ELR (cell line): ENCODE results near the gene ABCB8.
"Not testable (repeated sequence)": the region's sequence is repeated elsewhere in the genome, so short reads cannot be mapped to it uniquely, and the experiment has no call there.

Experiments
- DNase-seq: peaks from one replicate; pipeline ENCODE4 v3.0.0-alpha.2; 2015; ENCODE audit warnings: low read depth

The ABCB8 gene

GRCh38 chr7:151014950-151015349, 13.3 kb upstream of the ABCB8 start:
- peak; percentile 36 for DNase-seq

DNA sequence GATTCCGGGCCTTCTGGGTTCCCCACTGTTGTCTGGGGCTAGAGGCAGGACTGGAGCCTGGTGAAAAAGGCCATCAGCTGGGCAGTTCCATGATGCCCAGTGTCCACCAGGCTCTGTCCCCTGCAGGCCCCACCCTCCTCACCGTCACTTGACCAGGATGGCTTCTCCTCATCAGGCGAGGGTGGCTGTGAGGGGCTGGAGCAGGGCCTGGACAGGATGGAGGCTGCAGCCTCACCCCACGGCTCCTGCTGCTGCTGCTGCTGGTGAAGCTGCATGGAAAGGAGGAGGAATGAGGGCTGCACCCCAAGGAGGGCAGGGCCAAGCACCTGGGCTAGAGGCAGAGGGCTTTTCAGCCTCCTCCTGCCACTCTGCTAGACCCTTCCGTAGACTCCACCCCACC, 12.3 kb upstream of the ABCB8 start:
- DNase-seq, result no peak

DNA sequence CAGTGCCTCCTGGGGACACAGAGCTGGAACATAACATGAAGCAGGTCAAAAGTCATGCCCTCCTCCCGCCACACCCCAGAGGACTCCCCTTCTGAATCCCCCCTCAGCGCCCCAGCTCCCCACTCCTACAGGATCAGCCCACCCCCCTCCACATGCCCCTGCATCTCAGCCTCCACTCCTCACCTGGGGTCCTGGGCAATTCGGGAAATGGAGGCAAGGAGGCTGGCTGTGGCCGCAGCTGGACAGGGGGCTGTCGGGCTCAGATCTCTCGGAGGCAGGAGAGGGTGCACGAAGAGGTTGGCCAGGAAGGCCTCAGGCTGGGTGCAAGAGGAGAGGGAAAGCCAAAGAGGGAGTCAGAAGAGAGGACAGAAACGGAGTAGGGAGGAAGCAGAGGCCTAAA, 11.7 kb upstream of the ABCB8 start:
- no peak for DNase-seq

- no peak for DNase-seq
Observed at GRCh38 chr7:151016942-151017341, 11.3 kb upstream of the ABCB8 start.

DNA sequence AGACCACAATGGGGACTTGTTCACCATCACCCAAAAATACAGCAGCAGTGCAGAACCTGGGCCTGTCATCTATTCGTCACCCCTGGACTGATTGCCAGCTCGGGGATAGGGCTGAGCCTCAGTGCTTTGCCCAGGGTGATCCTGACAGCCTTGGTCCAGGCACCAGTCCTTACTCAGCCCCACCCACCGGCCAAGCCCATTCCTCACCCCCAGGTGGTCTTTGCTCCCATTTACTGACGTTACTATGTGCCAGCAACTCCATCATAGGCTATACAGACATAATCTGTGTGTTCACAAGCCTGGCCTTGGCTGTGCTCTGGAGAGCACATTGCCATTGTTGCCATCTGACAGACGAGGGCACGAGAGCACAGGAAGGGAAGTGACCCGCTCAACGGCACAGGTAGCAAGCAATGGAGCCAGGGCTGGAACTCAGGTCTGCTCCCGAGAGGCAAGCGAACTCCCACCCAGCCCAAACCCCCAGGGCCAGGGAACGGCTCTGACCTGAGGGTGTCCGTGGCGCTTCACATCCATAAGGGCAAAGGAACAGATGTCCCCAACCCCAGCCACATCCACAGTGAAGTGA, 10.8 kb upstream of the ABCB8 start:
- no peak for DNase-seq

GRCh38 chr7:151017953-151018420, 10.3 kb upstream of the ABCB8 start:
- peak; percentile 57 for DNase-seq

DNA sequence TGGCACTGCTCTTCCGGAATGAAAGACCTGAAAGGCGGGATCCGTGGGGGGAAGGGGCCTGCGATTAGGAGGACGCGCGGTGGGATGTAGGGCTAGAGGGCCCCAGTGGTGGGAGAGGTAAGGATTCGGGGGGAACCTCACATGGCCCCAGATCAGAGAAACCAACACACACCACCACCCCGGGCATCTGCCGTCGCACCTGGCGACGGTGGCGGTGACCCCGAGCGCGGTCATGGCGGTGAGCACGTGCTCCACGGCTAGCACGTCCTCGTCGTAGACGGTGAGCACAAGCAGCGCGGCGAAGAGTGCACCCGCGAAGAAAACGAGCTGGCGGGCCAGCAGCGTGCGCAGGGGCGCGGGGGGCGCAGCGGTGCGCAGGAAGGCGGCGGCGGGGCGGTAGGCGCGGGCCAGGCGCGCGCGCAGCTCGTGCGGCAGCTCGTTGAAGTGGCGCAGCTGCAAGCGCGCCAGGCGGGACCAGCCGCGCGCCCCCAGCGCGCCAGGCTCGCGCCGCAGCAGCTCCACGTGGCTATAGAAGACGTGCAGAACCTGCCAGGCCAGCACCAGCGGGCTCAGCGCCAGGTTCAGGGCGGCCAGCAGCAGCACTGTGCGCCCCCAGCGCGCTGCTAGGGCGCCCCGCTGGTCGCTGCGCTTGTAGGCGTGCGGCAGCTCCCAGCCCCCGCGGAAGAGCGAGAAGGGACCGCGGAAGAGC, 9.7 kb upstream of the ABCB8 start:
- DNase-seq, result no peak

GRCh38 chr7:151019130-151019447, 9.2 kb upstream of the ABCB8 start:
- no peak for DNase-seq

GRCh38 chr7:151020231-151020630, 8.0 kb upstream of the ABCB8 start:
- no peak for DNase-seq

DNA sequence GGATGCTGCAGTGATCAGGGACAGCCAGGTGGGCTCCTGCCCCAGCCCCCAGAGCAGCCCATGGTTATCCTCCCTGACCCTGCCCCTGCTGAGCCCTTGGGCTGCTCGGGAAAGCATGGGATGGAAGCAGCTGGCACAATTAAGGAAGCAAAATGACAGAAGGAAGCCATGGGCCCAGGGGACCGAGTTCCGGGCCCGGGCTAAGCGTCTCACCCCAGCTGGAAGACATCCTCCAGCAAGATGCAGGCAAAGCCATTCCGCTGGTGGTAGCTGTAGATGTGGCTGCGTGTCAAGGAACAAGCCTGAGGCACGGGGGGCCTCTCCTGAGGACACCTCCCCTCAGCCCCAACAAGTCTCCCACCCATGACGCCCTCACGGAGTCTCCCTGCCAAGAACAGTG, 5.0 kb upstream of the ABCB8 start:
- DNase-seq, result no peak

- no peak for DNase-seq
Observed at GRCh38 chr7:151024435-151025056, 3.7 kb upstream of the ABCB8 start, which contains the start of gene ATG9B. TSS of gene ATG9B (minus strand) at chr7:151024494. CDS start at chr7:151024423, 71 bp downstream.

DNA sequence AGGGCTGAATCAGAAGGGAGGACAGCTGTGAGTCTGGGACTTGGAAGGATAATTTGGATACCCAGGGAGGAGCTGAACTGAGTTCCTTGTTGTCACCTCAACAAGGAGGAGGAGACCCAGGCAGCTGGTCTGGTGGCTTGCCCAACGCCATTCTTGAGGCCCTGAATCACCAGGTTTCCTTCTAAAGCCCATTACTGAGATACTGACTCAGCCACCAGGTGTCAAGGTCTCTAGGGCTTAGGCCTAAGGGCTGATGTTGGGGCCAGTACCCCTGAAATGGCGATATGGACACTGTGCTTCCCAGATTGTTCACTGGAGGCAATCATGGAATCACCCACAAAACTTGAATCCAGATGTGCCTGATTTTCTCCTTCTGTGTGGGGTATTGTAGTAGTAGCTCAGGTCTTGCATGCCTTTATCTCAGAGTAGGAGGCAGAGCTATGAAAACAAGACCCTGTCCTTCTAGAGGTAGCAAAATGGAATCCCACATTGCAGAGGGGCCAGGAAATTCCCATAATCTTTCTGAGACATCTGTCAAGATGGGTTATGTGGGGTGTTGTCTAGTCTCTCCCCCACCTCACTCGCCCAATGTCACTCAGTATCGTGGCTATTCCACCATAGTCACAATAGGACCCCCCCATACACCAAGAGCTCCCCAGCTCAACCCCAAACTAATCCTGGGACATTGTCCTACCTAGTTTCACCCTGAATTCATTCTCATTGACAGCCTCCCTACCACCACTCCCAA, 2.2 kb upstream of the ABCB8 start:
- DNase-seq, result peak; percentile 54

DNA sequence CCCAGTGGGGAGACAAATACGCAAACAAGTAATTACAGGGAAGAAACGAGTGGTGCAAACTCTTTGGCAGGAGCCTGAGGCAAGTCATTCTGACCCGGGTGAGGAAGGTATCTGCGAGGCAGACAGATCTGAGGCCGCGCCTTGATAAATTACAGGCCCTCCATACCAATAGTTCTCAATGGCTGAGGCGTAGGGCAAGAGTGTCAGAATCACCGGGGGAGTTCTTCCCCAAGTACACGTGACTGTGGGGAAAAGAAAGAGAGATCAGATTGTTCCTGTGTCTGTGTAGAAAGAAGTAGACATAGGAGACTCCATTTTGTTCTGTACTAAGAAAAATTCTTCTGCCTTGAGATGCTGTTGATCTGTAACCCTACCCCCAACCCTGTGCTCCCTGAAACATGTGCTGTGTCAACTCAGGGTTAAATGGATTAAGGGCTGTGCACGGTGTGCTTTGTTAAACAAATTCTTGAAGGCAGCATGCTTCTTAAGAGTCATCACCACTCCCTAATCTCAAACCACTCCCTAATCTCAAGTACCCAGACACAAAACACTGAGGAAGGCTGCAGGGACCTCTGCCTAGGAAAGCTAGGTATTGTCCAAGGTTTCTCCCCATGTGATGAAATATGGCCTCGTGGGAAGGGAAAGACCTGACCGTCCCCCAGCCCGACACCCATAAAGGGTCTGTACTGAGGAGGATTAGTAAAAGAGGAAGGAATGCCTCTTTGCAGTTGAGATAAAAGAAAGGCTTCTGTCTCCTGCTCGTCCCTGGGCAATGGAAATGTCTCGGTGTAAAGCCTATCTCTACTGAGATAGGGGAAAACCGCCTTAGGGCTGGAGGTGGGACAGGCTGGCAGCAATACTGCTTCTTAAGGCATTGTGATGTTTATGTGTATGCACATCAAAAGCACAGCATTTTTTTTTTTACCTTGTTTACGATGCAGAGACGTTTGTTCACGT, 1.2 kb upstream of the ABCB8 start:
- not testable (repeated sequence) for DNase-seq

DNA sequence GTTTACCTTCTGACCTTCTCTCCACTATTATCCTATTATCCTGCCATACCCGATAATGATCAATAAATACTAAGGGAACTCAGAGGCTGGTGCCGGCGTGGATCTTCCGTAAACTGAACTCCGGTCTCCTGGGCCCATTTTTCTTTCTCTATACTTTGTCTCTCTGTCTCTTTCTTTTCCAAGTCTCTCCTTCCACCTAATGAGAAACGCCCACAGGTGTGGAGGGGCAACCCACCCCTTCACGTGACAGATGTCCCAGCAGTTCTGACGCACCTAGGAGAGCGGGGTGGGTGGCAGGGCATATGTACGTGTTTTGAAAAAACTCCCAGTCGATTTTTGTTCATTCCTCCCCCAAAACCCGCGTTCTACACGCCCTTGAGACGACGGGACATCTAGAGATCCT, 521 bp upstream of the ABCB8 start:
- not testable (repeated sequence) for DNase-seq

GRCh38 chr7:151028948-151029501, 775 bp downstream of the ABCB8 start:
- DNase-seq, result no peak

DNA sequence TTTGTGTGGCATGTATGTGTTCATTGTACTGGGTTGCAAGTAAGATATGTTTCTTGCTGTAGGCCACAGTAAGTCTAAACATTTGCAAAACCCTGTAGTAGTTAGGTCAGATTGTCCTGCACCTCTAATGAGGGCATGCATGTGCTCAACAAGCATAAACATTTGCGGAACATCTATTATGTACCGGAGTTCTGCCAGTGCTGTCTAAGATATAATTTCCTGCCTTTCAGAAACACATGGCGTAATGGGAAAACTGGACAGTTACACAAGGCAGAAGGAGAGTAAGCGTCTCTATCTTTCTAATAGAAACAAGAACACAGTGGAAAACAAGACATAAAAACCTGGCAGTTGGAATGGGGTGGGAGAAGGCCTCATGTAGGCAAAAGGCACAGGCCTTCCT, 2.8 kb downstream of the ABCB8 start:
- no peak for DNase-seq

GRCh38 chr7:151032936-151033863, 5.0 kb downstream of the ABCB8 start:
- DNase-seq, result no peak

DNA sequence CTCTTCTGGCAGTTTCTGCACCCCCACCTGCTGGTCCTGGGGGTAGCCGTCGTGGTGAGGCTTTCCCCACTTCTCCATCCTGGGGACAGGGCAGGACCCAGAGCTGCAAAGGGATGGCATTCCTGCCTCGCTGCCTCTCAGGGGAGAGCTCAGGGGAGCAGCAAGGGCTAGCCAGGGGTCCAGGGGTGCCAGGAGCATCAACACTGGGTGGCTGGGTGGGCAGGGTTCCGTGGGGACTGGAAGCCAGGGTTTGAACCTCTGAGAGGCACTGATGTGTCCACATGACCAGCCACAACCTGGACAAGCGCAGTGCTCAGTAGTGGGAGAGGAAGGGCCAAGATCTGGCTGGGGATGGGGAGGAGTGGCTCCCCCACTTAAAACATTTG, 5.6 kb downstream of the ABCB8 start:
- DNase-seq, result no peak

DNA sequence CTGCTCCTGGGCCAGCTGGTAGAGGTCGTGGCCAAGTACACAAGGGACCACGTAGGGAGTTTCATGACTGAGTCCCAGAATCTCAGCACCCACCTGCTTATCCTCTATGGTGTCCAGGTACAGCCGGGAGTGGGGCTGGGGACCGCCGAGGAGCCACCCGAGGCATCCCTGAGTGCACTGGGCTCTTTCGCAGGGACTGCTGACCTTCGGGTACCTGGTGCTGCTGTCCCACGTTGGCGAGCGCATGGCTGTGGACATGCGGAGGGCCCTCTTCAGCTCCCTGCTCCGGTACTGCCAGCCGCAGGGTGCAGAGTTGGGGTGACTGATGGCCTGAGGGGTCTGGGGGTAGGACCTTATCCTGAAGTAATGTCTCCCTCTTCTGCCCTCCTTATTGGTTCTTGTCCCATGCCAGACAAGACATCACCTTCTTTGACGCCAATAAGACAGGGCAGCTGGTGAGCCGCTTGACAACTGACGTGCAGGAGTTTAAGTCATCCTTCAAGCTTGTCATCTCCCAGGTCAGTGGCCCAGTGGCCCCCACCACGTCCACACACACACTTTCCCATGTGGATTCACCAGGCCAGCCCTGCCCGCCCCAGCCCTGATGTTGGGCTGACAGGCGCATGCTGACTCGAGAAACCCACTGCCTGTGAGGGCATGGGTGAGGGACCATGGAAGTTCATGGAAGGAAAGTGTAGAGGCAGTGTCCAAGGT, 6.2 kb downstream of the ABCB8 start:
- no peak for DNase-seq
